ENCODE data around the gene COL23A1.

DNA sequence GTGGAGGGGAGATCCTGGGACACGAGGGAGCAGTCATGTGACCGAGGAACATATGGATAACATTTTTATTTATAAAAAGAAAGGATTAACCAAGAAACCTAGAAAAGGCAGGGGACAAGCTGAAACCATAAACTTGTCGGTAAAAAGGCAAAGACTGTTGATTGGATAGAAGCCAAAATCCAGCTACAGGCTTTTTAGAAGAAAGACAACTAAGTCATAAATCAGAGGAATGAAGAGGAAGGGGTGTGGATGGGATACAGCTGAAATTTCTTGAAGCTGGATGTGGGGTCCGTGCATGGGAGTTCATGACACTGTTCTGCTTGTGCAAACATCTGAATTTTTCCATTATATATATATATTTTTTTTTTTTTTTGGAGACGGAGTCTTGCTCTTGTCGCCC, 246.9 kb downstream of the COL23A1 start:
- TF ChIP-seq, protein P1, sequence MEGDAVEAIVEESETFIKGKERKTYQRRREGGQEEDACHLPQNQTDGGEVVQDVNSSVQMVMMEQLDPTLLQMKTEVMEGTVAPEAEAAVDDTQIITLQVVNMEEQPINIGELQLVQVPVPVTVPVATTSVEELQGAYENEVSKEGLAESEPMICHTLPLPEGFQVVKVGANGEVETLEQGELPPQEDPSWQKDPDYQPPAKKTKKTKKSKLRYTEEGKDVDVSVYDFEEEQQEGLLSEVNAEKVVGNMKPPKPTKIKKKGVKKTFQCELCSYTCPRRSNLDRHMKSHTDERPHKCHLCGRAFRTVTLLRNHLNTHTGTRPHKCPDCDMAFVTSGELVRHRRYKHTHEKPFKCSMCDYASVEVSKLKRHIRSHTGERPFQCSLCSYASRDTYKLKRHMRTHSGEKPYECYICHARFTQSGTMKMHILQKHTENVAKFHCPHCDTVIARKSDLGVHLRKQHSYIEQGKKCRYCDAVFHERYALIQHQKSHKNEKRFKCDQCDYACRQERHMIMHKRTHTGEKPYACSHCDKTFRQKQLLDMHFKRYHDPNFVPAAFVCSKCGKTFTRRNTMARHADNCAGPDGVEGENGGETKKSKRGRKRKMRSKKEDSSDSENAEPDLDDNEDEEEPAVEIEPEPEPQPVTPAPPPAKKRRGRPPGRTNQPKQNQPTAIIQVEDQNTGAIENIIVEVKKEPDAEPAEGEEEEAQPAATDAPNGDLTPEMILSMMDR (IDR thresholded peaks at IDR 0.05; ENCODE audit: poor library complexity) = no peak
- TF ChIP-seq EZH2 (IDR thresholded peaks at IDR 0.05; ENCODE audit: borderline replicate concordance) = no peak

All from hepatocyte (in vitro differentiated cells).